SK-N-SH treated with all-trans-retinoic acid at 6 μM for 48 hours (cell line): ENCODE results near the gene TEX26.

Experiments
- CREB5 ChIP-seq: fragments of 250-450 bp; sonication (Bioruptor Pico); IDR thresholded peaks from 2 replicates; pipeline ENCODE4 v1.5.1; 2020; ENCODE audit warnings: low read depth, mild to moderate bottlenecking, moderate library complexity
- GLIS3 ChIP-seq: fragments of 250-450 bp; sonication (Bioruptor Pico); IDR thresholded peaks from 2 replicates; pipeline ENCODE4 v1.5.0; 2020; ENCODE audit warnings: mild to moderate bottlenecking, moderate library complexity
- ISL1 ChIP-seq: fragments of 250-450 bp; sonication (Bioruptor Pico); IDR thresholded peaks from 2 replicates; pipeline ENCODE4 v2.1.2; 2022; ENCODE audit warnings: mild to moderate bottlenecking, moderate library complexity
- PATZ1 ChIP-seq: fragments of 250-450 bp; sonication (Bioruptor Pico); IDR thresholded peaks from 2 replicates; pipeline ENCODE4 v1.8.0; 2020; ENCODE audit warnings: mild to moderate bottlenecking, moderate library complexity, borderline replicate concordance
- PPARA ChIP-seq: fragments of 250-450 bp; sonication (Bioruptor Pico); IDR thresholded peaks from 2 replicates; pipeline ENCODE4 v1.5.0; 2020; ENCODE audit warnings: mild to moderate bottlenecking, borderline replicate concordance
- SNAI2 ChIP-seq: fragments of 250-450 bp; sonication (Bioruptor Pico); IDR thresholded peaks from 2 replicates; pipeline ENCODE4 v1.5.0; 2020; ENCODE audit warnings: mild to moderate bottlenecking, moderate library complexity
- TOX ChIP-seq: fragments of 250-450 bp; sonication (Bioruptor Pico); IDR thresholded peaks from 2 replicates; pipeline ENCODE4 v1.8.0; 2021; ENCODE audit warnings: mild to moderate bottlenecking, moderate library complexity, borderline replicate concordance
- ZC3H10 ChIP-seq: fragments of 250-450 bp; sonication (Bioruptor Pico); IDR thresholded peaks from 2 replicates; pipeline ENCODE4 v1.5.1; 2021; ENCODE audit warnings: mild to moderate bottlenecking, moderate library complexity
- TF ChIP-seq, protein P1 (sequence below): fragments of 250-450 bp; sonication (Bioruptor Pico); IDR thresholded peaks from 2 replicates; pipeline ENCODE4 v1.5.1; 2021; ENCODE audit warnings: mild to moderate bottlenecking, moderate library complexity

- TF ChIP-seq GLIS3 (no peak), TOX (CRISPR knock-in tag) (no peak), ZC3H10 (CRISPR knock-in tag) (no peak), SNAI2 (CRISPR knock-in tag) (no peak), CREB5 (CRISPR knock-in tag) (no peak), ISL1 (no peak), PATZ1 (CRISPR knock-in tag) (no peak), PPARA (no peak)
- TF ChIP-seq, protein P1, sequence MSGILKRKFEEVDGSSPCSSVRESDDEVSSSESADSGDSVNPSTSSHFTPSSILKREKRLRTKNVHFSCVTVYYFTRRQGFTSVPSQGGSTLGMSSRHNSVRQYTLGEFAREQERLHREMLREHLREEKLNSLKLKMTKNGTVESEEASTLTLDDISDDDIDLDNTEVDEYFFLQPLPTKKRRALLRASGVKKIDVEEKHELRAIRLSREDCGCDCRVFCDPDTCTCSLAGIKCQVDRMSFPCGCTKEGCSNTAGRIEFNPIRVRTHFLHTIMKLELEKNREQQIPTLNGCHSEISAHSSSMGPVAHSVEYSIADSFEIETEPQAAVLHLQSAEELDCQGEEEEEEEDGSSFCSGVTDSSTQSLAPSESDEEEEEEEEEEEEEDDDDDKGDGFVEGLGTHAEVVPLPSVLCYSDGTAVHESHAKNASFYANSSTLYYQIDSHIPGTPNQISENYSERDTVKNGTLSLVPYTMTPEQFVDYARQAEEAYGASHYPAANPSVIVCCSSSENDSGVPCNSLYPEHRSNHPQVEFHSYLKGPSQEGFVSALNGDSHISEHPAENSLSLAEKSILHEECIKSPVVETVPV (CRISPR knock-in tag) = no peak
Measured at GRCh38 chr13:30906411-30907051, 25.9 kb upstream of the TEX26 start.
